Lung microvascular endothelial cell (primary cell): ENCODE data around the gene SPTY2D1. TPM values are rescaled to one million over a fixed set of nuclear protein-coding genes. Genes with fewer than 3 reads are reported as not detected.

Source experiments
- DNase-seq, 2 donors: peaks; one replicate each; pipeline versions ENCODE4 v3.0.0 to v3.0.0-alpha.2; 2010; ENCODE audit warnings: low read depth in 2 of 2
- total RNA-seq: library from RNA; depleted of rRNA; stranded (reverse); fragments of >200 nt; gene quantifications from 2 replicates; pipeline ENCODE4 v1.2.1, GENCODE V29; 2014

Gene SPTY2D1
- total RNA-seq, 1 donor from 2014 or later, result 9.3 TPM

- DNase-seq, result no peak
Measured at GRCh38 chr11:18563090-18563730, 70.9 kb downstream of the SPTY2D1 start.

Other genes starting within 250 kb of the SPTY2D1 start
- gene LDHA, start 239.8 kb downstream of the SPTY2D1 start, total RNA-seq, result 207 and 243 TPM in 2 replicates
- not detected in 2 replicates for gene LDHC, start 222.0 kb downstream of the SPTY2D1 start, total RNA-seq
- gene LDHAL6A, start 178.5 kb downstream of the SPTY2D1 start, total RNA-seq, result not detected in 2 replicates
- gene TSG101, start 107.4 kb downstream of the SPTY2D1 start, total RNA-seq, result 37.3 and 60.1 TPM in 2 replicates
- 15.5 and 15.9 TPM in 2 replicates for gene UEVLD, start 45.6 kb downstream of the SPTY2D1 start, total RNA-seq
- 0.20 and 0.22 TPM in 2 replicates for gene MISFA, start 34.6 kb downstream of the SPTY2D1 start, total RNA-seq
- 2.4 and 6.3 TPM in 2 replicates for gene TMEM86A, start 64.4 kb upstream of the SPTY2D1 start, total RNA-seq
- under 0.01 and 0.22 TPM in 2 replicates for gene IGSF22, start 91.8 kb upstream of the SPTY2D1 start, total RNA-seq
- gene PTPN5, start 157.5 kb upstream of the SPTY2D1 start, total RNA-seq, result not detected in 2 replicates